Nucleus accumbens (tissue), 56 donors: ENCODE measurements around the gene ABHD6.
"Not testable (repeated sequence)": the region's sequence is repeated elsewhere in the genome, so short reads cannot be mapped to it uniquely, and the experiment has no call there.

ENCODE experiments used
- DNase-seq, 56 donors: peaks; one replicate each; lab custom pipeline; 2025; lab: John Stamatoyannopoulos, UW

The ABHD6 gene

GRCh38 chr3:58336135-58336882, 98.7 kb downstream of the ABHD6 start:
- DNase-seq = no peak

- DNase-seq = no peak
Measured at GRCh38 chr3:58337190-58337589, 99.6 kb downstream of the ABHD6 start.

GRCh38 chr3:58339146-58339545, 101.6 kb downstream of the ABHD6 start:
- DNase-seq = not testable (repeated sequence)

GRCh38 chr3:58340594-58341244, 103.1 kb downstream of the ABHD6 start:
- no peak for DNase-seq

- no peak for DNase-seq
Measured at GRCh38 chr3:58341376-58341775, 103.8 kb downstream of the ABHD6 start.

- DNase-seq = peak in 6 of 56 donors; percentile 2 to 30 (median 10)
Measured at GRCh38 chr3:58342676-58343075, 105.1 kb downstream of the ABHD6 start.
